AG10803 (cell line): ENCODE results near the gene SCYL2.
"Not testable (repeated sequence)": the region's sequence is repeated elsewhere in the genome, so short reads cannot be mapped to it uniquely, and the experiment has no call there.

Source experiments
- DNase-seq: peaks from one replicate; pipeline ENCODE4 v3.0.0; 2010; ENCODE audit warnings: low read depth
- H3K4me3 ChIP-seq: 2 replicates; pipeline ENCODE4 v1.5.1; 2011; ENCODE audit warnings: mild to moderate bottlenecking, low read length, control low read depth
- TF ChIP-seq, protein P1 (sequence below): conservative IDR thresholded peaks from 2 replicates; pipeline ENCODE4 v1.5.1; 2011; ENCODE audit warnings: mild to moderate bottlenecking, low read length, control low read depth, inconsistent platforms

SCYL2 gene

GRCh38 chr12:100331871-100332270, 64.9 kb downstream of the SCYL2 start:
- TF ChIP-seq, protein P1, sequence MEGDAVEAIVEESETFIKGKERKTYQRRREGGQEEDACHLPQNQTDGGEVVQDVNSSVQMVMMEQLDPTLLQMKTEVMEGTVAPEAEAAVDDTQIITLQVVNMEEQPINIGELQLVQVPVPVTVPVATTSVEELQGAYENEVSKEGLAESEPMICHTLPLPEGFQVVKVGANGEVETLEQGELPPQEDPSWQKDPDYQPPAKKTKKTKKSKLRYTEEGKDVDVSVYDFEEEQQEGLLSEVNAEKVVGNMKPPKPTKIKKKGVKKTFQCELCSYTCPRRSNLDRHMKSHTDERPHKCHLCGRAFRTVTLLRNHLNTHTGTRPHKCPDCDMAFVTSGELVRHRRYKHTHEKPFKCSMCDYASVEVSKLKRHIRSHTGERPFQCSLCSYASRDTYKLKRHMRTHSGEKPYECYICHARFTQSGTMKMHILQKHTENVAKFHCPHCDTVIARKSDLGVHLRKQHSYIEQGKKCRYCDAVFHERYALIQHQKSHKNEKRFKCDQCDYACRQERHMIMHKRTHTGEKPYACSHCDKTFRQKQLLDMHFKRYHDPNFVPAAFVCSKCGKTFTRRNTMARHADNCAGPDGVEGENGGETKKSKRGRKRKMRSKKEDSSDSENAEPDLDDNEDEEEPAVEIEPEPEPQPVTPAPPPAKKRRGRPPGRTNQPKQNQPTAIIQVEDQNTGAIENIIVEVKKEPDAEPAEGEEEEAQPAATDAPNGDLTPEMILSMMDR = no peak
- H3K4me3 ChIP-seq = no peak overlapping the region
- DNase-seq = no peak

DNA sequence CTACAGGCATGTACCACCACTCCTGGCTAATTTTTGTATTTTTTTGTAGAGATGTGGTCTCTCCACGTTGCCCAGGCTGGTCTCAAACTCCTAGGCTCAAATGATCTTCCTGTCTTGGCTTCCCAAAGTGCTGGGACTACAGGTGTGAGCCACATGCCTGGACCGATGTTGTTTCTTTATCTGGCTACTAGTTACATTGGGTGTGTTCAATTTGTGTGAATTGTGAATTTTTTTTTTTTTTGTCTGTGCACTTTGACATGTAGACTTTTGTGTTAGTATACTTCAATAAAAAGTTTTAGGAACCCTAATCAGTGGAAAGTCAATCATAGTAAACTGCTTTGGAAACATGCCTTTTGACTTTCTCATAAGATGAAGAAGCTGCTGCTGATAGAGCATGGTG, 65.9 kb downstream of the SCYL2 start:
- DNase-seq = no peak
- no peak overlapping the region for H3K4me3 ChIP-seq
- TF ChIP-seq, protein P1 = no peak

DNA sequence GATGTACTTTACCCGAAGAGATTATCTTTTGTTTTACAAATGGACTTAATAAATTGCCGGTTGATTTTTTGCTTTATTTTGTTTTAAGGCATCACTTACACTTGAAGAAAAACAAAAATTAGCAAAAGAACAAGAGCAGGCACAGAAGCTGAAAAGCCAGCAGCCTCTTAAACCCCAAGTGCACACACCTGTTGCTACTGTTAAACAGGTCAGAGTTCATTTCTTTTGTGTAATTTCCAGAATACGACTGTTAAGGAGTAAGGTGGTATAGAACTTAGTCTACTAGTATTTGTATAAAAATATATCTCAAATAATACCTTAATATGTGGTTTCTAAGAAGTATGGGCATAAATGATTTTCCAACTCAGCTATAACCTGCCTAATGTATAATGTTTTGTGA, 70.3 kb downstream of the SCYL2 start:
- no peak overlapping the region for H3K4me3 ChIP-seq
- TF ChIP-seq, protein P1 = no peak
- no peak for DNase-seq

DNA sequence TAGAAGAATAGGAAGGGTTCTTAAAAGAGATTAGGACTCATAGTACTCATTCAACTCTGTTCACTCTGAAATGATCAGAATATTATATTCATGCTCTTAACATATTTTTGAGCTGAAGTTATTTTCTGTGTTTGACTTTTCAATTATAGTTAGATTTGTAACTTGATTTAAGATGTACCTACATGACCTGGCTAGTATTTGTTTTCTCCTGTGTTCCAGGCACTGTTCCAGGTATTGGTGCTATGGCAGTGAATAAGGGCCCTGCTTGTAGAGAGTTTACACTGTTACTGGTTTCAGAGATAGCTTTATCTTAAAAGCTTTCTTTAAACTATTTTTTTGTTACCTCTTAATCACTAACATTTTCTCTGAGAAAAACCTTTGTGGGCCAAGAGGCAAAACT, 70.8 kb downstream of the SCYL2 start:
- TF ChIP-seq, protein P1 = no peak

DNA sequence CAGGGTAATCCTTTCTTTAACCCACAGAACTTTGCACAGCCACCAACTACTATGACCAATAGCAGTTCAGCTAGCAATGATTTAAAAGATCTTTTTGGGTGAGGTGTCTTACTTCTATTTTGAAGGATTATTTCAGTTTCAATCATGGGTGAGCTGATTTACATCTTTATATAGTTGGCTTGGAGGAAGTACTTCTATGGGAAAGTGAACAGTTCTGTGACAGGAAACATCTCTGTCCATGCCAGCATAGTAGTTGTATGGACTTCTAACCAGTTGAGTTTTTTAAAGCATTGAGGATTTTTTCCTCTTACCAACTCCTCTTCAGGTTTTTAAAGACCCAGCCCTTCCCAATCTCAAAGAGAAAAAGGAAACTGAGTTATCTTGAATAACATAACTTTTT, 72.1 kb downstream of the SCYL2 start:
- TF ChIP-seq, protein P1 = no peak

More for the DNA sequence above, 70.8 kb downstream of the SCYL2 start:
- DNase-seq = no peak
- H3K4me3 ChIP-seq = no peak overlapping the region

DNA sequence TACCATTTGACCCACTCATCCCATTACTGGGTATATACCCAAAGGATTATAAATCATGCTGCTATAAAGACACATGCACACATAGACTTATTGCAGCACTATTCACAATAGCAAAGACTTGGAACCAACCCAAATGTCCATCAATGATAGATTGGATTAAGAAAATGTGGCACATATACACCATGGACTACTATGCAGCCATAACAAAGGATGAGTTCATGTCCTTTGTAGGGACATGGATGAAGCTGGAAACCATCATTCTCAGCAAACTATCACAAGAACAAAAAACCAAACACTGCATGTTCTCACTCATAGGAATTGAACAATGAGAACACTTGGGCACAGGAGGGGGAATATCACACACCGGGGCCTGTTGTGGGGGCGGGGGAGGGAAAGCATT, 75.9 kb downstream of the SCYL2 start:
- H3K4me3 ChIP-seq, DNase-seq: not testable (repeated sequence)

More for the DNA sequence above, 72.1 kb downstream of the SCYL2 start:
- no peak for DNase-seq
- H3K4me3 ChIP-seq = no peak overlapping the region

DNA sequence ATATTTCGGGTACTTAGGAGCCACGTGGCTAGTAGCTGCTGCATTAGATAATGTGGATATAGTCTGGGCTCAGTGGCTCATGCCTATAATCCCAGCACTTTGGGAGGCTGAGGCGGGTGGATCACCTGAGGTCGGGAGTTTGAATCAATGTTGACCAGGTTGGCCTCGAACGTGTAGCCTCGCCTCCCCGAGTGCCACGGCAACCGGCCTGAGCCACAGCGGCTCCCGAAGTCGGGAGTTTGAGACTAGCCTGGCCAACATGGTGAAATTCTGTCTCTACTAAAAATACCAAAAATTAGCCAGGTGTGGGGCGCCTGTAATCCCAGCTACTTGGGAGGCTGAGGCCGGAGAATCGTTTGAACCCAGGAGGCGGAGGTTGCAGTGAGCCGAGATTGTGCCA, 77.4 kb downstream of the SCYL2 start:
- H3K4me3 ChIP-seq, DNase-seq: not testable (repeated sequence)

GRCh38 chr12:100345020-100345767, 78.2 kb downstream of the SCYL2 start:
- TF ChIP-seq, protein P1 = no peak
- no peak for DNase-seq
- no peak overlapping the region for H3K4me3 ChIP-seq
